ENCODE data around the gene SPDYA.
"Not testable (repeated sequence)": the region's sequence is repeated elsewhere in the genome, so short reads cannot be mapped to it uniquely, and the experiment has no call there.

SPDYA gene

GRCh38 chr2:28768952-28769351 is 41.7 kb upstream of the SPDYA start:
- no peak overlapping the region for H3K4me3 ChIP-seq (ENCODE audit: low read depth, low read length)
- no peak for DNase-seq (ENCODE audit: low read depth)
- no peak for TF ChIP-seq CTCF (conservative IDR thresholded peaks at IDR 0.05; ENCODE audit: low read depth, low read length)

- TF ChIP-seq CTCF (conservative IDR thresholded peaks at IDR 0.05; ENCODE audit: low read depth, low read length): no peak
- DNase-seq (ENCODE audit: low read depth): no peak
- H3K4me3 ChIP-seq (ENCODE audit: low read depth, low read length): no peak overlapping the region
Observed at GRCh38 chr2:28772351-28772750, 38.3 kb upstream of the SPDYA start.

GRCh38 chr2:28776471-28776870 is 34.2 kb upstream of the SPDYA start:
- TF ChIP-seq CTCF (conservative IDR thresholded peaks at IDR 0.05; ENCODE audit: low read depth, low read length): no peak
- no peak for DNase-seq (ENCODE audit: low read depth)
- no peak overlapping the region for H3K4me3 ChIP-seq (ENCODE audit: low read depth, low read length)

DNA sequence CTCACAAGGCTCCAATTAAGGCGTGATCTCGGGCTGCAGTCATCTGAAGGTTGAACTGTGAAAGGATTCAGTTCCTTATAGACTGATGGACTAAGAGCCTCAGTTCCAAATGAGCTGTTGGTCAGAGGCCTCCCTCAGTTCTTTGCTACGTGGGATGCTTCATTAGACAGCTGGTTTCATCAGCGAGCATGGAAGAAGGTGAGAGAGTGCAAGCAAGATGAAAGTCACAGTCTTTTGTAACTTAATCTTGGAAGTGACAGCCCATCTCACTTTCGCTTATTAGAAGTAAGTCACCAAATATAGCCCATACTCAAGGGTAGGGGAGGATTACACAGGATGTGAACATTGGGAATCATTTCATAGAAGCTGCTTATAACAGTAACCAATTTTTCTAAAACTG is 32.2 kb upstream of the SPDYA start:
- TF ChIP-seq CTCF (conservative IDR thresholded peaks at IDR 0.05; ENCODE audit: low read depth, low read length): no peak
- DNase-seq (ENCODE audit: low read depth): no peak
- no peak overlapping the region for H3K4me3 ChIP-seq (ENCODE audit: low read depth, low read length)

DNA sequence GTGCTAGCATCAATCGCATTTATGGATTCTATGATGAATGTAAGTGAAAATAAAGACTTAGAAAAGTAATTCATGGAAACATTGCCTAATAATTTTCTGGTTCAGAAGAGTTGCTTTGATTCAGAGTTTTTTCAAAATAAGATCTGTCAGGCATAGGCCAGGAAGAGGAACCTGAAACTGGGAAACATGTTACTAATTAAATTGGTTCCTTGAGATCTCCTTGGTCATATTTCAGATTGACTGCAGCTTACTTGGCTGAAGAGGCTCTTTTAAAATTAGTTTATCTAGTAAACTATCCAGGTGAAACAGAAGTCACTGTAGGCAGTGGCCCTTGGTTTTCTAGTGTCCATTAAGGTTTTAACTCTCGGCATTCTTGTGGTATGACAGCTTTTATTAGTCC is 31.6 kb upstream of the SPDYA start:
- DNase-seq (ENCODE audit: low read depth): no peak
- H3K4me3 ChIP-seq (ENCODE audit: low read depth, low read length): no peak overlapping the region
- no peak for TF ChIP-seq CTCF (conservative IDR thresholded peaks at IDR 0.05; ENCODE audit: low read depth, low read length)

DNA sequence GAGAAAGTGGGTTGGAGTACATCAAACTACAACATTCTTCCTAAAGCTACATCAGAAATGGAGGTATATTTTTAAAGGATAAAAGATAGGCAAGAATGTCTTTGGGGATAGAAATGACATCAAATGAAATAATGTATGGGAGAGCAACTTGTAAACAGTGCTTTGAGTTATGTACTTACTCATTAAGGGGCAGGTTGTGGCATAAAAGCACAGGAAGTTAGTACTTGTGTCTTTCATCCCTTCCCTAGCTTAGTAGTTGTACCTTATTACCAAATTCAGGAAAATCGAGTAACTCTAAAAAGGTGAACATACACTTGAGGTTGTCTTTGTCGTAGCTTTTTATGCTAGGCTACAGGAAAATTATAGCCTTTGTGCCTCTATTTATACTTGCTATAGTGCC is 30.1 kb upstream of the SPDYA start:
- DNase-seq (ENCODE audit: low read depth): no peak
- H3K4me3 ChIP-seq (ENCODE audit: low read depth, low read length): no peak overlapping the region
- TF ChIP-seq CTCF (conservative IDR thresholded peaks at IDR 0.05; ENCODE audit: low read depth, low read length): no peak

GRCh38 chr2:28782423-28782822 is 28.2 kb upstream of the SPDYA start:
- DNase-seq (ENCODE audit: low read depth): no peak
- no peak overlapping the region for H3K4me3 ChIP-seq (ENCODE audit: low read depth, low read length)
- no peak for TF ChIP-seq CTCF (conservative IDR thresholded peaks at IDR 0.05; ENCODE audit: low read depth, low read length)

- not testable (repeated sequence) for H3K4me3 ChIP-seq (ENCODE audit: low read depth, low read length); DNase-seq (ENCODE audit: low read depth)
Observed at GRCh38 chr2:28784570-28784969, 26.1 kb upstream of the SPDYA start.
